ENCODE data around the gene CLASP1.

- TF ChIP-seq POLR2AphosphoS5 (IDR thresholded peaks at IDR 0.05; ENCODE audit: insufficient read depth in 1 of 2, low read depth in 1 of 2): no peak
- TF ChIP-seq CTCF (IDR thresholded peaks at IDR 0.05): no peak
- no peak for TF ChIP-seq POLR2A (IDR thresholded peaks at IDR 0.05)
Observed at GRCh38 chr2:121429119-121429903, 220.0 kb downstream of the CLASP1 start.

Measured in vagina (tissue), 2 donors.